Breast epithelium (tissue), 4 donors: ENCODE data around the gene CNTNAP2. TPM values are rescaled to one million over a fixed set of nuclear protein-coding genes. Genes with fewer than 3 reads are reported as not detected.

Source experiments
- DNase-seq, 2 donors: peaks; one replicate each; pipeline ENCODE4 v3.0.0-alpha.2; 2019; ENCODE audit warnings: low spot score in 2 of 2
- H3K27ac ChIP-seq, 2 donors: fragments of 200-600 bp; sonication (generic) in 1 of 2; one replicate each; pipeline ENCODE4 v1.5.1; 2016 to 2019; ENCODE audit warnings: mild to moderate bottlenecking in 1 of 2
- H3K27me3 ChIP-seq, 2 donors: fragments of 200-600 bp; sonication (generic) in 1 of 2; one replicate each; pipeline versions ENCODE4 v1.5.1 to v1.6.0; 2017 to 2019; ENCODE audit warnings: control low read depth in 1 of 2, mild to moderate bottlenecking in 1 of 2
- H3K36me3 ChIP-seq: fragments of 200-600 bp; one replicate; pipeline ENCODE4 v1.5.1; 2019
- H3K4me1 ChIP-seq, 2 donors: fragments of 200-600 bp; sonication (generic); one replicate each; pipeline ENCODE4 v1.5.1; 2016 to 2019; ENCODE audit warnings: control low read depth in 1 of 2
- H3K4me3 ChIP-seq, 3 donors: fragments of 200-600 bp; sonication (generic); 1 replicate in 2 of 3; 2 replicates in 1 of 3; pipeline ENCODE4 v1.5.1; 2016 to 2019; ENCODE audit warnings: mild to moderate bottlenecking in 3 of 3, moderate library complexity in 2 of 3
- H3K9me3 ChIP-seq, 2 donors: fragments of 200-600 bp; sonication (generic) in 1 of 2; one replicate each; pipeline ENCODE4 v1.5.1; 2016 to 2019; ENCODE audit warnings: control low read depth in 1 of 2
- CTCF ChIP-seq, 3 donors: fragments of 450-650 bp; IDR thresholded peaks; one replicate each; pipeline ENCODE4 v1.5.1; 2016 to 2017; ENCODE audit warnings: antibody characterized with exemption in 3 of 3, mild to moderate bottlenecking in 3 of 3, moderate library complexity in 3 of 3
- POLR2A ChIP-seq: fragments of 450-650 bp; IDR thresholded peaks from one replicate; pipeline ENCODE4 v1.6.1; 2016; ENCODE audit warnings: antibody characterized with exemption, mild to moderate bottlenecking, moderate library complexity
- POLR2AphosphoS5 ChIP-seq, 3 donors: sonication (generic); formaldehyde crosslinking; IDR thresholded peaks; one replicate each; pipeline ENCODE4 v1.6.1; 2017; ENCODE audit warnings: antibody characterized with exemption in 3 of 3
- intact Hi-C: fragments of 100-400 bp; cut with DNase I; formaldehyde crosslinking; loops from one replicate; pipeline ENCODE4 v1.15.1; 2023; ENCODE audit warnings: low total_unique reads
- total RNA-seq, 3 donors: library from RNA; depleted of rRNA; stranded (reverse); fragments of >200 nt; gene quantifications; one replicate each; pipeline ENCODE4 v1.1.0, GENCODE V29; 2016

CNTNAP2 gene
- total RNA-seq, 3 donors from 2014 or later = 0.29 to 0.66 TPM; not detected in 1

- no peak overlapping the region for H3K4me3 ChIP-seq
- no peak for TF ChIP-seq POLR2AphosphoS5 (IDR thresholded peaks at IDR 0.05)
- TF ChIP-seq CTCF (IDR thresholded peaks at IDR 0.05) = no peak
- TF ChIP-seq POLR2A = no peak
- H3K4me1 ChIP-seq = no peaks in the 10 kb centered on the region
- intact Hi-C loops = no loop called here
- no peaks in the 10 kb centered on the region for H3K36me3 ChIP-seq
- H3K9me3 ChIP-seq = no peaks in the 10 kb centered on the region
- no peak overlapping the region for H3K27ac ChIP-seq
- DNase-seq = no peak
- no peaks in the 10 kb centered on the region for H3K27me3 ChIP-seq
Observed at GRCh38 chr7:146647445-146647844, 530.8 kb downstream of the CNTNAP2 start.

GRCh38 chr7:146652176-146652575 lies 535.6 kb downstream of the CNTNAP2 start:
- intact Hi-C loops = no loop called here
- no peak overlapping the region for H3K4me3 ChIP-seq

DNA sequence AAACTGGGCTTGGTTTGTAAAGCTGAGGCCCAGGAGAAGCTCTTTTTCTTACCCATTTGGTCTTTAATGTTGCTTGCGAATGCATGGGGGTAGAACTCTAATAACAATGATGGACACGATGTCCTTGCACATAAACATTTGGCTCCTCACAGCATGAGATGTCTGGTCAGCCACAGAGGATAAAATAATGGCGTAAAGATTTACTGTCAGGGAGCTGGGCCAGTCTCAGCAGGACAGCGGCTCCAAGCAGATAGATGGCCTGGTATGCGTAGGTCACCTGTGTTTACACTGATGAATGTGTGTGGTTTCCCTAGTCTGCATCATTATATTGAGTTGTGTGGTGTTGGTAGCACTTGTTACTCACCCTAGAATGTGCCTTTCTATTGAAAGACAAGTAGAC lies 537.4 kb downstream of the CNTNAP2 start:
- no peak overlapping the region for H3K4me3 ChIP-seq
- no peak for DNase-seq

More at GRCh38 chr7:146652176-146652575, 535.6 kb downstream of the CNTNAP2 start:
- Histone ChIP-seq H3K27me3 (no peaks in the 10 kb centered on the region), H3K4me1 (no peaks in the 10 kb centered on the region), H3K36me3 (no peaks in the 10 kb centered on the region), H3K9me3 (no peaks in the 10 kb centered on the region), H3K27ac (no peak overlapping the region)
- DNase-seq = no peak
- TF ChIP-seq POLR2AphosphoS5 (IDR thresholded peaks at IDR 0.05) = no peak
- TF ChIP-seq CTCF (IDR thresholded peaks at IDR 0.05) = no peak
- TF ChIP-seq POLR2A = no peak

GRCh38 chr7:146655928-146656797 lies 539.6 kb downstream of the CNTNAP2 start:
- Histone ChIP-seq H3K4me1 (no peaks in the 10 kb centered on the region), H3K27ac (no peak overlapping the region), H3K4me3 (no peak overlapping the region), H3K27me3 (no peaks in the 10 kb centered on the region), H3K36me3 (no peaks in the 10 kb centered on the region), H3K9me3 (no peaks in the 10 kb centered on the region)
- no peak for DNase-seq
- intact Hi-C loops = no loop called here
- TF ChIP-seq POLR2A = no peak
- no peak for TF ChIP-seq POLR2AphosphoS5 (IDR thresholded peaks at IDR 0.05)
- no peak for TF ChIP-seq CTCF (IDR thresholded peaks at IDR 0.05)

More for the DNA sequence above, 537.4 kb downstream of the CNTNAP2 start:
- Histone ChIP-seq H3K9me3 (no peaks in the 10 kb centered on the region), H3K4me1 (no peaks in the 10 kb centered on the region), H3K27ac (no peak overlapping the region), H3K27me3 (no peaks in the 10 kb centered on the region), H3K36me3 (no peaks in the 10 kb centered on the region)
- intact Hi-C loops = no loop called here
- TF ChIP-seq POLR2AphosphoS5 (IDR thresholded peaks at IDR 0.05) (no peak), CTCF (IDR thresholded peaks at IDR 0.05) (no peak), POLR2A (no peak)

DNA sequence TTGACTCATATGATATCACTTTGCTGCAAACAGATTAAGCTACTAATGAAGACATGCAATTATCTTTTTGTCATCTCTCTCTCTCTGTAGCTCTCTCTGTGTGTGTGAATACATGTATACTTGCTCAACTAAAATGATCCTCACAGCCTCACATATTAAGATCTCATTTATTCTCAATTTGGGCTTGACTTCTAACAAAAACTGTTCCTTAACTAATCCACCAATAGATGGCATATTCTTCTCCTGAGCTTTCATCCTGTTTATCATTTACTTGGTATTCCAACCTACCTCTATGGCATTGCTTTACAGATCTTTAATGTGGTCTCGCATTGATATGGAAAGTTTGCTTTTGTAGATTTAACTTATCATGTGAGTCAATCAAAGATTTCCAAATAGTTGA lies 540.4 kb downstream of the CNTNAP2 start:
- Histone ChIP-seq H3K4me3 (no peak overlapping the region), H3K27ac (no peak overlapping the region), H3K36me3 (no peaks in the 10 kb centered on the region), H3K4me1 (no peaks in the 10 kb centered on the region), H3K9me3 (no peaks in the 10 kb centered on the region), H3K27me3 (no peaks in the 10 kb centered on the region)
- intact Hi-C loops = no loop called here
- TF ChIP-seq POLR2A = no peak
- no peak for TF ChIP-seq POLR2AphosphoS5 (IDR thresholded peaks at IDR 0.05)
- TF ChIP-seq CTCF (IDR thresholded peaks at IDR 0.05) = no peak
- DNase-seq = no peak
